CD4-positive, alpha-beta T cell treated with Interleukin-4 for 4 hours (primary cell): ENCODE data around the gene AFAP1L1.

Source experiments
- DNase-seq: peaks from one replicate; pipeline ENCODE4 v3.0.0-alpha.2; 2020

AFAP1L1 gene

DNA sequence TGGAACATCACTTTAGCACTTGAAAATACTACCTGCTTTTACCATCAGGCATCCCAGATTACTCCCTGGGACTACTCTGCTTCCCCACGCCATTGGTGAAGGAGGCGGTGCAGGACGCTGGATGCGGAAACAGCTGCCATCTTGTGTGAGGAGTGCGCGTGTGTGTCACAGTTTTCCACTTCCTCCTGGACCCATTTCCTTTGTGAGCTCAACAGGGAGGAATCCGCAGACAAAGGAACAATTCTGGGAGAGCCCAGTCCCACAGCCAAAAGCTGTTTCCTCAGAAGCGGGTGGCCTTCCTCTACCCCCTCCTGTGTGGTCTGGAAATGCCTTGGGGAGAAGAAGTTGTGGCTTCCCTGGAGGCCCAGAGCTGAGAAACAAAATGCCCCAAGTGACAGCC is 16.8 kb downstream of the AFAP1L1 start:
- DNase-seq = no peak

DNA sequence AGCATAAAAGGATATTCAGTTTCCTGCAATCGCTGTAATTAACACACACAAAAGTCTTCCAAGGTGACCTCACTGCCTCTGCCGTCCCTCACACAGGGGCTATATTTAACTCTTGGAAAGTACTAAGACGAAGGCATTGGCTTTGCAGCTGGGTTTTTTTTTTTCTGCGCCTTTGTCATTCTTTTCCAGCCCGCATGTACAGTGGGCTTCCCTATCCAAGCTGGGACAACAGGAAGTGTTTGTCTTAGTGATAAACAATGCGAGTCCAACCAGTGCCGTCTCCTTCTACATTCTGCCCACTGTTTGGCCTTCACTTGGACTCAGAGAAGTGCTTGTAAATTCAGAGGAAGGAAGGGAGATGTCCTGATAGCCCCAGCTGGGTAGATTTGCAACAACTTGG is 17.6 kb downstream of the AFAP1L1 start:
- no peak for DNase-seq

DNA sequence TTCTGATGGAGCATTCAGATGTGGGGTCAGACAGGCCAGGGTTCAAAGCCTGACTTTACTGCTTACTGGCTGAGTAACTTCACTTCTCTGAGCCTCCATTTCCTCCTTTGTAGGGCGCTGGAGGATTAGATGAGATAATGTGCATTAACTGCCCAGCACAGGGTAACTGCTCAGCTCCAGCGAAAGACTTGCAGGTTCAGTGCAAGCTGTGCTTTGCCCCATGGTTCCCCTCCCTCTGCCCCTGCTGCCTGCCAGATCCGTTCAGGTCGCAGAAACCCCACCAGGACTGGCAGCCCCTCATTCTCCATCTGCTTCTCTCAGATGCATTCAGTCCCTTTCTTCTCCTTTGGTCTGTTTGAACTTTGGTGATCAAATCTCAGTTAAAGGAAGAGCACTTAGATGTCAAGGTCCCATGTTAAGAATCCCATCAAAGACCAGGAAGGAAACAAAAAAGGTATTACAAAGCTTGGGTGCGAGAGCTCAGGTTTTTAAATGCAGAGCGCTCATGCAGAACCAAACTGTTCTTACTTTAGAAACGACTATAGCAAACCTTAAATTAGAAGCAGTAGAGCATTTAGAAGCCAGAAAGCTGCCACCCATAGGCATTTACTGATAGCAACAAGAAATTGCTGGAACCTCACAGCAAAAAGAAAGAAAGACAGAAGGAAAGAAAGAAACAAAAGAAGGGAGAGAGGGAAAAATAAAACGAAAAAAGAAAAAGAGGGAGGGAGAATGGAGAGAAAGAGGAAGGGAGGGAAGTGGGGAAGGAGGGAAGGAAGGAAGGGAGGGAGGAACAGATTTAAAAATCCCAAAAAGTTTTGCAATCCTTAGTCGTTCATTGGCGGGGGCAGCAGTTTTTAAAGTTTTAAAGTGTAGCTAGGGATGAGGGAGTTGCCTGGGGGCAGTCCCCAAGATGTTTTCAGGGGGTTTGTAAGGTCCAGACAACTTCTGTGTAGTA is 23.5 kb downstream of the AFAP1L1 start:
- DNase-seq = no peak

DNA sequence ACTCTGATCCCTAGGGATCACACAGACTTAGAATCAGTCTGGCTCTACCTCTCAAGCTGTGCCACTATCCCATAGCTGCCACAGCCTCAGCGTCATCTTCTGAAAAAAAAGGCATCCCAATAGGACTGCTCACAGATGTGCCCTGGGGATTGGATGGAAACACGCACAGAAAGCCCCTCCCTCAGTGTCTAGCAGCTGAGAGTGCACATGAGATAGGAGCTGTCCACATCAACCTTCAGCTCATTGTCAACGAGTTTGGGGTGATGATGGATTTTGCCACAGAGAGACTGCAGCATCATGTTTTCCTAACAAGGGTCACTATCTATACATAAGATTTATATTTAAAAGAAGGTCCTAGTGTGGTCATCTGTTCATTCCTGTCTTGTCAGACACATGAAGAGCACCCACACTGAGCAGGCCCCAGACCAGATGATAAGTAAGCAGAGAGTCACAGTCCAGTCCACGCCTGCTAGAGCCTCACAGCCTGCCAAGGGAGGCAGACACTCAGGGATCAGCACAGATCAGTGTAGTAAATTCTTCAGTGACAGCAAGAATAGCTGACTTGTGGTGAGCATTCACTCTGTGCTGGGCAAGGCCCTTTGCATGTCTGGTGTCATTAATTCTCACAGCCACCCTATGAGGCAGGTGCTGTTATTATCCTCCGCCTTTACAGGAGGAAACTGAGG is 25.8 kb downstream of the AFAP1L1 start:
- no peak for DNase-seq

DNA sequence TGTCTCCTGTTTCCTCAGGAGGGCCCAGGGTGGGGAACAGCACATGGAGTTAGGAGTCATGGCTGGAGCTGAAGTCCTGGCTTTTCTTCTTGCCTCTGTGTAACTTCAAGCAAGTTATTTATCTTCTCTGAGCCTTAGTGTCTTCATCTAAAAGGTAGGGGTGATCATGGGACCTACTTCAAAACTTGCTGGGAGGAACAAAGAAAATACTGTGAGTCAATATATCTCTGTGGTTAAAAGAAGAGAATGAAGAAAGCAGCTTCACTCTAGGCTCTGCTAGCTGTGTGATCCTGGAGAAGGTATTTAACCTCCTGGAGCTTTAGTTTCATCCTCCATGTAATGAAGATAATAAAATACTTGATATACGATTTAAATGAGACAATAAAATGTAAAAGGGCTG is 26.5 kb downstream of the AFAP1L1 start:
- no peak for DNase-seq

DNA sequence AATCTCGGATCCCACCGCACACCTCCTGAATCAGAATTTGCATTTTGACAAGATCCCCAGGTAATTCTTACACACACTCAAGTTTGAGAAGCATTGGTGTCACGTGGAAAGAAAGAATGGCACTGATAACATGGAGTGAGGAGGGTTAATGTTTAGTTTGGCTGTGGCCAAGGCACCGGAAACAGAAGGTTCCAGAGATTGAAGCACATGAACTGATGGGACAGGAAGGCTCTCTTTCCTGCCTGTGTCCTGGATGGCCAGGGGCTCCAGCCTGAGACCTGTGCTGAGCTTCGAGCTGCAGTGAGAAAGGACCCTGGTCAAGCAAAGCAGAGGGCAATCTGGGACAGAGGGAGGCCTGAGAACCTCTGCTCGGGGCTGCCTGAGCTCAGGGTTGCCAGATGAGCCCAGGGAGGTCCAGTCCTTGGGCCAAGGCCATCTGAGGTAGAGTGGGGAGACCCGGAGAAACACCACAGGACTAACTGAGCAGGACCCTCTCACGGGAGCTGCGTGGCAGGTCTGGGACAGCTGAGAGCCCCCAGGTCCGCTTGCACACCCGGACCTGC is 27.3 kb downstream of the AFAP1L1 start:
- no peak for DNase-seq

DNA sequence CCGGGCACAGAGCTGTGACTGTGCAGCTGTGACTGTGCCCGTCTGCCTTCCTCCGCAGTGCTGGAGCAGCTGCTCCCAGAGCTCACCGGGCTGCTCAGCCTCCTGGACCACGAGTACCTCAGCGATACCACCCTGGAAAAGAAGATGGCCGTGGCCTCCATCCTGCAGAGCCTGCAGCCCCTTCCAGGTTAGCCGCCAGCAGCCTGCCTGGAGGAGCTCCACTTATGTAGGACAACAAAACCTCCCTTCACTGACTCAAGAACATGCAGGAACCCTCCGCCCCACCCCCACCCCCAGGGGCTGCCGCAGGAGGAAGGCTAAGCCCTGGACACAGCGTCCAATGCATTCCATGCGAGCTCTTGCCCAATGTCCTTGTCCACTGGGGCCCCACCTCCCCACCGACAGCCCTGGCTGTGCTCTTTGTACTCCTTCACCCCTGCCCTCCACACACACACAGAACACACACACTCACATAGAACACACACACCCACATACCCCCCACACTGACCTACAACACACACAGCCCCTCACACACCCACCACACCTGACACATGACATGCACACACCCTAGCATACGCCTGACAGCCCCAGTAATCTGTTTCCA is 27.9 kb downstream of the AFAP1L1 start:
- DNase-seq = no peak

DNA sequence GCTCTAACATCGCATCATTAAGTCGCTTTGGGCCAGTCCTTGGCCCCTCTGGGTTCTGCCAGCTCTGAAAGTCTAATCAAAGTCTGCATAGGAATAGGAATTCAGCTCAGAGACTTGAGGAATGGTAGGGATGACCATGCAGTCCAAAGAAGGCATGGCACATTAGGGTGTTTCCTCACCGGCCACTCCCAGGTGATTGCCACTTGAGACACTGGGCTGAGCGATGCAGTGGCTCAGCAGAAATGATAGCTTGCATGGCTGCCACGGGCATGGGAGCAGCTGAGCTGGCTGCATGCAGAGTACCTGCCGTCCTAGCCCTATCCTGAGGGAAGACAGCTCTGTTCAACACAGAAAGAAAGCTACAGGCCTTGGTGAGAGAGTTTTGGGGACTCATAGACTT is 28.8 kb downstream of the AFAP1L1 start:
- DNase-seq = no peak

DNA sequence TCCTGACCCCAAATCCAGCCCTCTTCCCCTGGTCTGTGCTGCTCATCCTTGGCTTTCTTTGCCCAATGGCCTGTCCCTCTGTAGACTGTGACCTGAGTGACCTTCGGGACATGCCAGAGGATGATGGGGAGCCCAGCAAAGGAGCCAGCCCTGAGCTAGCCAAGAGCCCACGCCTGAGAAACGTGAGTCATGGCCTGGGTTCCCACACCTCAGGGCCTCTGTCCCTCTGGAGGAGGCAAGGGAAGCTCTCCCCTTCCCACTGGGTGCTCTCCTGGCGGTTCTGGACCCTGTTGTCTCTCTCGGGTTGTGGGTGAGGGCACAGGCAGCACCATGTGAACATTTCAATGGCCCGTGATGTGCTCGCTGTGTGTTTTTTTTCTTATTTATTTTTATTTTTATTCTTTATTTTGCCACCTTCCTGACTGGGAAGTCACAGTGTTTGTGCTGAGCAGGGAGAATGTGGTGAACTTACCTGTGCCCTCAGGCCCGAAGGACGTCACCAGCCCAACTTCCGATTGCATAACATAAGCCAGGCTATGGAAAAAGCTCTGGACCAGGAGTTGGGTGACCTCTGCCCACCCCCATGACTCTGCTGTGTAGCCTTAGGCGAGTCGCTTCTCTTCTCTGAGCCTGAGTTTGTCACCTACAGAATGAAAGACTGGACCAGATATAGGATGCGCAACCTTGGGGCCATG is 29.5 kb downstream of the AFAP1L1 start:
- DNase-seq = no peak

DNA sequence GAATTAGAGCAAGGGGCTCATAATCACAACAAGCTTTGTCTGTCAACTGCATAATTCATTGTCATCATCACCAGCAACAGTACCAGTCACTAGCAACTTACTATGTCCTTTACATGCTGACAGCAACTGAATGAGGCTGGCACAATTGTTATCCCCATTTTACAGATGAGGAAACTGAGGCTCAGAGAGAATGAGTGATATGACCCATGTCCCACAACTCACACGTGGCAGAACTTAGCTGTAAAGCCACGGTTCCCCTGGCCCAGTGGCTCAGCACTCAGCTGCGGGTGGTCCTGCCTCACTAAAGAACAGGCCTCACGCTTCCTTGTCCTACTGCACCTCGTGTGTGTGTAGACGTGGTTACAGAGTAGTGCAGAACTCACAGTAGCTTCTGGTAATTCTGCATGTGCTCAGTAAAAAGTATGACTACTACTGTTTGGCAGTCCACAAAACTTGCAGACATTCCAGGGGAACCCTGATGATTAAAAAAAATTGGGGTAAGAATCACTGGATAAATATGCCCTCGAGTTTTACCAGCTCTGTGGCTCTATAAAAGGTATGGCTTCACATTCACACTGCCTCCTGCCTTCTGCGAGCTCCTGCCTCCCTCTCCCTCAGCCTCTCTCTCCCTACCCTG is 30.2 kb downstream of the AFAP1L1 start:
- DNase-seq = no peak

DNA sequence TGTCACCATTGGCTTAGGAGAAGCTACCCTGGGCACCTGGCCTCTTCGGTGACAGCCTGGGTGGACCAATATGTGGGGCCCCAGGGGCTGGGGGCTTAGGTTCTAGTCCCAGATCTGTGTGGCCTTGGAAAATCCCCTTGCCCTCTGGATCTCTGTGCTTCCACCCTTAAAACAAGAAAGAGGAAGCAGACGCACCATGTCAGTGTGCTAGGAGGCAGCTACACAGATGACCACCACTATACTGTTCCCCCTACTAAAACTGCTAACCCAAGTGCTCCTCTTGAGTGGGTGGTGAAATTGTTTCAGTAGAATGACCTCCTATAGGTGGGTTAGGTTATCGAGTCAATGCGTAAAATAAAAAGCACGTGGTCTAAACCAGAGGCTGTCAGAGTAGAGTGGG is 31.0 kb downstream of the AFAP1L1 start:
- no peak for DNase-seq

DNA sequence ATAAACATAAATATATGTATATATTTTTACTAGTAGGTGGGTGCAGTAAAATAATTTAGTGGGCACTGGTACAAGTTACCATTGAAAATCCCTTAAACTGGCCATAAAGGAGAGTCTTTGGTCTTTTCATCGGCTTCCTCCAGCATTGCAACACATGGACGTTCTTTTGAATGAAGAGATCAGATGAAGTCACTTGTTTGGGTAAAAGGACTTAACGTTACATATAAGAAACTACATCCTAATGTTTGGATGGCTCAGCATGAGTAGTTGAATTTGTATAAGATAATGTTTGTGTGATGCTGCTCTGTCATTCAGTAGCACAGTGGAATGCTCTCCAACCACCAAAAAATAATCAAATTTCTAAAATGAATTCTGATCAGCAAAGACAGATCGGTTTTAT is 31.6 kb downstream of the AFAP1L1 start:
- DNase-seq = no peak

DNA sequence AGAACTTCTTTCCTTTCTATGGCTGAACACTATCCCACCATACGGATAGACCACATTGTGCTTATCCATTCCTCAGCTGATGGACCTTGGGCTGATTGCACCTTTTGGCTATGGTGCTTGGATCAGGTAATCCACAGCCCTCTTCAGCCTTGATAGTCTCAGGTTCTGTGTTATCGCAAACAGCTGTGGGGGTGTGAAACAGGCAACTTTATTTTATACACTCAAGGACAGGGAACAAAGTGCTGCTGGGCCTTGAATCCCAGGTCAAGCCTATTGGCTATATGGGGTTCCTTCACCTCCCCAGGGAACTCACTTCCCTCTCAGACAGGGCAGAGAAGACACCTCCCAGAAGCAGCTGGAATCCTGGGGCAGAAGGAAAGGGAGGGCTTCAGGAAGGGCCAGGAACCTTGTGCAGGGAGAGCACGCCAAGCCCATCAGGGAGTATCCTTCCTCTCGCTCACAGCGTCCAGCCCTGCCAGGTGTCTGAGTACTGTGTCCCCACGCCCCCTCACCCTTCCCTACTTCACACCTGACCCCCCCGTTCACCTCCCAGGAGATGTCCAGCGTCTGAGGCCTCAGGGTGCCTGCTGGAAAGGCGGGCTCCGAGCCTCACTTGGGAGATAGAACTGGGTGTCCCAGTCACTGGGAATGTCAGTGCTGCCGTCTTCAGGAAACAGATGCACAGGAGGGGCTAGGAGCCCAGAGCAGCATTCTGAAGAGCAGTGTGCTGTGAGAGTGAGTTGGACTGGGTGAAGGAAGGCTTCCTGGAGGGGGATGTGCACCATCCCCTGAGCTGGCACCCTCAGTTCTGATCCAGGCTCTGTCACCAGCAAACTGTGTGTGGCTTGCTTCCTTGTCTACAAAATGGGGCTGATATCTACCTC is 32.8 kb downstream of the AFAP1L1 start:
- DNase-seq = no peak

DNA sequence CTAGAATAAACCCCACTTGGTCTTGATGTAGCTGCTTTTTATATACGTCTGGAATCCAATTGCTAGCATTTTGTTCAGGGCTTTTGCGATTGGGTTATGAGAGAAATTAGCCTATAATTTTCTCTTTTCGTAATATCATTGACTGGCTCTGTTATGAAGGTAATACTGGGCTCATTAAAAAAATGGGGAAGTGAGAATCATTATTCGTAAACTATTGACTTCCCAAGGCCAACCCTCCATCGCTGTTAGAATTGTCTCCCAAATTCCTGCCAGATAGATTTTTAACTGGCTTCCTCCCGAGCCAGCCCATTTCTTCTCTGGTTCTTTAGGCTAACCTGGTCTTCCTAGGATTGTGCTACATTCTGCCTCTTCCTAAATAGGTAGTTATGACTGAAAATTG is 37.7 kb downstream of the AFAP1L1 start:
- no peak for DNase-seq

DNA sequence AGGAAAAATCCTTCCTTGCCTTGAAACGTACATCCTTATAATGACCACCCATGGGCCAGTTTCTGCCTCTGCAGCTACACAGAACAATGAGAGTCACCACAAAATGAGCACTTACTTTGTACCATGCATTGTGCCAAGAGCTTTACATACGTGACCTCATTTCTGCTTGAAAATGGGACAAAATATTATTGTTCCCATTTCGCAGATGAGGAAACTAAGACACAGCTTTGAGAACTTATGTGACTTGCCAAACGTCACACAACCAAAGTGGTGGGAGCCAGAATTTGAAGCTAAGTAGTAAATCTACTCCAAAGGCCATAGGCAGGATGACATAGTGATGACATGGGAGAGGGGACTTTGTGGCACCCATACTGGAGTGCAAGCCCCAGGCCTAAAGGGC is 38.8 kb downstream of the AFAP1L1 start:
- DNase-seq = no peak

DNA sequence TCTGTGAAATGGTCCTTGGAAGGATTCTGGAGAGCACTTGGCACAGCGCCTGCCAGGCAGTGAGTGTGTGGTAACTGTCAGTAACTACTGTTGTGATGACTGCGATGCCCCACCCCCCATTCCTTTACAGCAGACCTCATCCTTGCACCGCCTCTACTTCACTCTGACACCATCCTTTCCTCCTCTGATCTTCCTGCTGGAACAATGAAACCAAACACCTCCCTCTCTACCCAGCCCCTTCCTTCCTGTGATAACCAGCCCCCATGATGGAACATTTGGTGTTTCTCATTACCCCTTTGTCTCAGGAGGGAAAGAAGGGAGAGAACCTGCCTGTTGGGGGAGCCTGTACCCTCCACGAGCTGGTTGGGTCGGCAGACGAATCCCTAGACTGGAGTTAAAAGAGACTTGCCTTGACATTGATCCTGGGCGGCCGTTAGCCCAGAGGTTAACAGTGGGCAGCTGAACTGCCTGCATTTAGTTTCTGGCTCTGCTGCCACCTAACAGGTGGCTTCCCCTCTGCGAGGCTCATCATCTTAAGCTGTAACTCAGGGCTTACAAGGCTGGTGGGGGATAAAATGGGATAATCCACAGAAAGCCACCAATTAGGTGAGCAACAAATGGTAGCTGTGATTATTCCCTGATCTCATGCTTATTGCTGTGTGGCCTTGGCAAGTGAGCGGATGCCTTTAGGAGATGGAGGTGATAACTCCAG is 39.4 kb downstream of the AFAP1L1 start:
- no peak for DNase-seq

DNA sequence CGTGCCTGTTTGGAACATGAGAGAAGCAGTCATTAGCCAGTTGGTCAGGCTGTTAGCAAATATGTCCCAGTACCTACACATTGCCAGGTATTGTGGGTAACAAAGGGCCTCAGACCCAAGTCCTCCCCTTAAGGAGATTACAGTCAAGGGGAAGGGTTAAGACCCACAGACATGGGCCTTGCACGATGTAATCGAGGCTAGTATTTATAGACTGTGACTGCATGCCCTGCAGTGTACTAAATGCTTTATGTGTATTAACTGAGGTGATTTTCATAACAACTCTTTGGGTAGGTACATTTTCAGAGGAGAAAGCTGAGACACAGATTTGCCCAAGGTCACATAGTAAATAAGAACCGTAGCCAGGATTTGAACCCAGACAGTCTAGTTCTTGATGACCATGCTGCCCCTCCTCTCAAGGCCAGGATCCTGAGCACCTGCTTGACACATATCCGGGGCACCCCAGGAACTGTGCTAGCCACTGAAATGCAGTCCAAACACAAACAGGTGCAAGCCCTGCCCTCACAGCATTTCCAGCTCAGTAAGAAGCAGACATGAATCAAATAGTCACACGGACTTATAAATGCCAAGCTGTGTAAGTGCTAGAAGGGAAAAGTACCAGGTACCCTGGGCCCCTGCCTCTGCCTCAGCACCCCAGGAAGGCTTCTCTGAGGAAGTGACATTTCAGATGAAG is 41.6 kb downstream of the AFAP1L1 start:
- no peak for DNase-seq

DNA sequence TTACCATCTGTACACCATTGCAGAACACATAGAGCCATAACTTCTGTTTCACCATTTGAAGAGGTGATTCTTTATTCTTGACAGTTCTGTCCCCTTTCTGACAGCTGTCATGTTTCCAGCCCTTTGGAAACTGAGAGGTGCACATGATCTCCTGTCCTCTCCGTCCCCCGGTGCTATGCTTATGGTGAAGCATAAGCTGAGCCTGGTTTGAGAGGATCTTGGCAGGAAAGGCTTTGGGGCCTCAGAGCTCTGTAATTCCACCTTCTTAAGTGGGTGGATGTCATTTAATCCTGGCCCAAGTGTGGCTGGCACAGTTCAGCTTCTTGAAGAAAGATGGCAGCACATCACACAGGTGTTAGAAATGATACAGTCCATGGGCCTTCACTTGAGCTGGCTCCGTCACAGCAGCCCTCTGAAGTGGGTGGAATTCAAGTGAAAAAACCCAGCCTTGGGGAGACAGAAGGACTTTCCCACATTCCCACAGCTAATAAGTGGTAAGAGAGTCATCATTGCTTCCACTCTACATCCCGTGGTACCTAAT is 43.0 kb downstream of the AFAP1L1 start:
- DNase-seq = no peak

DNA sequence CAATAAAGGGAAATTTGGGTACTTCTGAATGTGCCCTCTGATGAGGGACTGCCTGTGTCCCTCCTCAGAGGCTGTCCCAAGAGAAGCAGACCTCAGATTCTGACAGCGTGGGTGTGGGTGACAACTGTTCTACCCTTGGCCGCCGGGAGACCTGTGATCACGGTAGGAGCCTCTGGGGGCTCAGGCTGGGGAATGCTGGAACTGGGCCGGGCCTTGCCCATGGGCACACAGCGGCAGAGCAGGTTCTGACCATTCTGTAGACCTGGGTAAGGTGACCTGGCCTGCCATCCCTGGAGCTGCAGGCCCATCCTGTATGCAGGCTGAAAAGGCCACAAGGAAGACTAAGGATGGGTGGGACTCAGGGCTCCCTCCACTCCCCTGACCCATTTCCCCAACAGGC is 44.1 kb downstream of the AFAP1L1 start:
- DNase-seq = no peak
